Urothelium cell line (cell line): ENCODE results near the gene ACE2.

Source experiments
- DNase-seq: peaks from one replicate; pipeline ENCODE4 v3.0.0; 2011; ENCODE audit warnings: low spot score, mixed read lengths
- FAIRE-seq: peaks from 2 replicates; lab custom pipeline; 2011; peaks lifted over from hg19 to GRCh38; lab: Jason Lieb, UNC

ACE2 gene

GRCh38 chrX:15515931-15516330 lies 84.8 kb downstream of the ACE2 start:
- FAIRE-seq (no peak), DNase-seq (no peak)

DNA sequence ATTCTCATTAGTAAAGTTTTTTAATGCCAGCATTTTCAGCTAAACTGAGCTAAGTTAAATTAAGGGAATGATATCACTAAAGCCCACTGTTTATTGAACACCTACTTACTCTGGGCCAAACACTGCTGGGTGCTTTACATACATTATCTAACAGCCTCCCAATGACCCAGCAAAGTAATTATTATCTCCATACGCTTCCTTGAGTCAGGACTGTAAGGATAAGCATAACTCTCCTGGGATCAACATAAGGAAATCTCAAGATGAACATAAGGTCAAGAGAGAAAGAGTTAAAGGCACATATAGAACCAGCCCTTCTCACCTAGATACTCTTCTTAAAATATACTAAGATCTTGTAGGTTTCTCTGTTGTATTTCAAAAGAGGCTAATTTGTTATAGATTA lies 86.5 kb downstream of the ACE2 start:
- DNase-seq (no peak), FAIRE-seq (no peak)

DNA sequence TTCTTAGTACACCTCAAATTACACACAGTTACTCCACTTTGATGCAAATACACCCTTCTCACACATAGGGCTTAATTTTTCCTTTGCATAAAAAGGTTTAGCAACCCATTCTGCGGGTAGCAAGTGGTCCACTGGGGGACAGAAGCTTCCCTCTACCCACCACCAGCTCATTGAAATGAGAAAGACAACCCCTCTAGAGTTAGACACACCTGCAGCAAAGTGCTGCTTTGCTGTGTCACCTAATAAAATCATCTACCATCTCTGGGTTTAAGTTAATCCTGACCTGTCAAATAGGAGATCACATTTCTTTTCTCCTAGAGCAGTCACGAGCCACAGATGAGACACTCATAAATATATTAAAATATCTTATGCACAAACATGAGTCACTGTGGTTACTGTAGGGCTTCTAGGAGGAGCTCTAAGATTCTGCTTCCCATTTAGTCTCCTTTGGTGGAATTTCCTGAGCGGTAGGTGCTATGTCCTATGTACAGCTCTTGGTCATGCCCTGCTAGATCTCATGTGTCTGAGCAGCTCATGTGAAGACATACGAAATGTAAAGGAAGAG lies 88.3 kb downstream of the ACE2 start:
- DNase-seq (peak; percentile 4), FAIRE-seq (no peak)

DNA sequence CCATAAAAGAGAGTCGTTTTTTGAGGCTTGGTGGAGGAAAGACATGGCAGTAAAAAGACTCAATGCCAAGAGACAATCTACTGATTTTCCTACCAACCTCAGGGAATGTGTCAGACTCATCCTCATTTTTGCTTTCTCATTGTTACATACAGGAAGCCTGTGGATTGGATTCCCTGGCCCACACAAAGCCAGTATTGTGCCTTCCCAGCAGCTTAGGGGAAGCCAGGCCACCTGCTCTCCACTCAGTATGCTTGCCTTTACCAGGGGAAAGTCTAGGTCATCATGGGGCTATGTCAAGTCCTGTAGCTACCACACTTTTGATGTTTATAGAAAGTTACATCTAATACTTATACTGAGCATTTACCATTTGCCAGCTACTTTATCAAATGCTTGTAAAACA lies 89.2 kb downstream of the ACE2 start:
- DNase-seq (peak; percentile 4), FAIRE-seq (no peak)
